SK-N-SH (cell line): ENCODE results near the gene DEFB119. TPM values are rescaled to one million over a fixed set of nuclear protein-coding genes. Genes with fewer than 3 reads are reported as not detected.

Experiments used
- CTCF ChIA-PET: fragments of 300-600, 350-600 bp; formaldehyde crosslinking; extraction: SDS; loops from one replicate; lab custom pipeline; 2021; lab: Yijun Ruan, JAX
- POLR2A ChIA-PET: fragments of 350-600 bp; sonication (Branson Sonifier 250); formaldehyde crosslinking; extraction: SDS; loops from one replicate; lab custom pipeline; 2020; ENCODE audit warnings: antibody characterized with exemption, inconsistent platforms; lab: Yijun Ruan, JAX
- DNase-seq: peaks from one replicate; pipeline ENCODE4 v3.0.0; 2012
- H2AFZ ChIP-seq: fragments of 200-600 bp; sonication (generic); 2 replicates; pipeline ENCODE4 v1.8.1; 2016; ENCODE audit warnings: antibody characterized with exemption, mild to moderate bottlenecking, low read depth
- H3F3A ChIP-seq: fragments of 200-600 bp; sonication (generic); replicated peaks from 2 replicates; pipeline ENCODE3; 2016; ENCODE audit warnings: antibody characterized with exemption, mild to moderate bottlenecking; ENCODE audit not compliant: insufficient read depth
- H3K27ac ChIP-seq, 2 experiments: fragments of 200-500 bp in 1 of 2; fragments of 200-600 bp in 1 of 2; sonication (Bioruptor generic) in 1 of 2; sonication (generic), shearing (Covaris generic) in 1 of 2; 2 replicates each; pipeline versions ENCODE4 v1.5.1 to v1.6.1; 2014 to 2016; ENCODE audit warnings: low read depth in 2 of 2, inconsistent platforms in 1 of 2, low read length in 1 of 2, mild to moderate bottlenecking in 1 of 2, mixed read lengths in 1 of 2
- H3K27me3 ChIP-seq: fragments of 200-600 bp; sonication (generic), shearing (Covaris generic); 2 replicates; pipeline ENCODE4 v1.6.1; 2016; ENCODE audit warnings: mixed run types; ENCODE audit not compliant: insufficient read depth
- H3K36me3 ChIP-seq, 2 experiments: fragments of 200-500 bp in 1 of 2; fragments of 200-600 bp in 1 of 2; sonication (Bioruptor generic) in 1 of 2; sonication (generic) in 1 of 2; replicated peaks in 1 of 2; 2 replicates each; pipeline versions ENCODE3 to v1.5.1; 2014 to 2016; ENCODE audit warnings: low read length in 1 of 2, mild to moderate bottlenecking in 1 of 2; ENCODE audit not compliant: insufficient read depth in 2 of 2, control insufficient read depth in 1 of 2
- H3K4me1 ChIP-seq, 2 experiments: fragments of 200-500 bp in 1 of 2; fragments of 200-600 bp in 1 of 2; sonication (Bioruptor generic) in 1 of 2; sonication (generic), shearing (Covaris generic) in 1 of 2; 2 replicates each; pipeline versions ENCODE4 v1.5.1 to v1.6.1; 2014 to 2016; ENCODE audit warnings: low read depth in 1 of 2, low read length in 1 of 2, mixed run types in 1 of 2; ENCODE audit not compliant: insufficient read depth in 2 of 2, control insufficient read depth in 1 of 2
- H3K4me2 ChIP-seq: fragments of 200-600 bp; sonication (generic), shearing (Covaris generic); 2 replicates; pipeline ENCODE4 v1.6.1; 2017; ENCODE audit warnings: mixed run types
- H3K4me3 ChIP-seq, 2 experiments: fragments of 200-500 bp in 1 of 2; fragments of 200-600 bp in 1 of 2; sonication (Bioruptor generic) in 1 of 2; sonication (generic), shearing (Covaris generic) in 1 of 2; 2 replicates each; pipeline versions ENCODE4 v1.5.1 to v1.8.1; 2014 to 2016; ENCODE audit warnings: low read depth in 2 of 2, inconsistent platforms in 1 of 2, low read length in 1 of 2, mild to moderate bottlenecking in 1 of 2, mixed read lengths in 1 of 2, moderate library complexity in 1 of 2
- H3K79me2 ChIP-seq: fragments of 200-600 bp; sonication (generic); 2 replicates; pipeline ENCODE4 v1.8.1; 2017; ENCODE audit warnings: mild to moderate bottlenecking; ENCODE audit not compliant: insufficient read depth
- H3K9ac ChIP-seq: fragments of 200-600 bp; sonication (generic); 2 replicates; pipeline ENCODE4 v1.6.1; 2017; ENCODE audit warnings: mixed run types
- H3K9me2 ChIP-seq: fragments of 200-600 bp; sonication (generic); 2 replicates; pipeline ENCODE4 v1.6.1; 2017; ENCODE audit warnings: mixed run types
- H3K9me3 ChIP-seq: fragments of 200-600 bp; sonication (generic); 2 replicates; pipeline ENCODE4 v1.6.1; 2017; ENCODE audit warnings: mixed run types, mild to moderate bottlenecking, moderate library complexity
- H4K20me1 ChIP-seq: fragments of 200-600 bp; sonication (generic); 2 replicates; pipeline ENCODE4 v1.6.1; 2017; ENCODE audit warnings: mild to moderate bottlenecking, mixed run types; ENCODE audit not compliant: insufficient read depth
- ELF1 ChIP-seq: IDR thresholded peaks from 2 replicates; pipeline ENCODE4 v1.4.0; 2012
- FOSL2 ChIP-seq: IDR thresholded peaks from 2 replicates; pipeline ENCODE4 v1.4.0; 2012; ENCODE audit warnings: low read depth, mild to moderate bottlenecking, moderate library complexity, borderline replicate concordance
- GATA2 ChIP-seq: sonication (generic); formaldehyde crosslinking; IDR thresholded peaks from 2 replicates; pipeline ENCODE4 v1.5.0; 2020; ENCODE audit warnings: mild to moderate bottlenecking, missing genetic modification reagents
- JUND ChIP-seq: IDR thresholded peaks from 2 replicates; pipeline ENCODE4 v1.4.0; 2012
- MEF2A ChIP-seq: IDR thresholded peaks from 2 replicates; pipeline ENCODE4 v1.4.0; 2012; ENCODE audit warnings: low read depth, borderline replicate concordance
- MXI1 ChIP-seq: IDR thresholded peaks from 2 replicates; pipeline ENCODE4 v1.6.1; 2012; ENCODE audit warnings: mild to moderate bottlenecking, low read depth, low read length, improper control_type of control experiment
- REST ChIP-seq: IDR thresholded peaks from 2 replicates; pipeline ENCODE4 v1.6.1; 2012; ENCODE audit warnings: mild to moderate bottlenecking, low read depth, low read length, moderate library complexity
- TEAD4 ChIP-seq: IDR thresholded peaks from 2 replicates; pipeline ENCODE4 v1.4.0; 2012; ENCODE audit warnings: mild to moderate bottlenecking, borderline replicate concordance; ENCODE audit not compliant: insufficient read depth
- USF2 ChIP-seq: fragments of 150-350 bp; IDR thresholded peaks from 2 replicates; pipeline ENCODE4 v1.6.1; 2017; ENCODE audit warnings: antibody characterized with exemption, low read length, low read depth, borderline replicate concordance
- WGBS: methylation state at CpG from one replicate; pipeline ENCODE4 v1.1.6; 2017; ENCODE audit warnings: low lambda C conversion rate; 5-methylcytosine and 5-hydroxymethylcytosine counted together
- polyA plus RNA-seq, 3 experiments: library from polyadenylated mRNA; depleted of rRNA; stranded (reverse); fragments of >200 nt; gene quantifications; 2 replicates each; pipeline ENCODE4 v1.2.3, GENCODE V29; 2012
- TF ChIP-seq, protein P1 (sequence below): fragments of 150-350 bp; IDR thresholded peaks from 2 replicates; pipeline ENCODE4 v1.6.1; 2016; ENCODE audit warnings: mild to moderate bottlenecking, low read depth, low read length
- TF ChIP-seq, protein P2 (sequence below): IDR thresholded peaks from 2 replicates; pipeline ENCODE4 v1.4.0; 2012; ENCODE audit warnings: low read depth, borderline replicate concordance
- TF ChIP-seq, protein P3 (sequence below): fragments of 200-600 bp; sonication (generic); IDR thresholded peaks from 2 replicates; pipeline ENCODE4 v1.6.1; 2017; ENCODE audit warnings: antibody characterized with exemption, mild to moderate bottlenecking, moderate library complexity
- TF ChIP-seq, protein P4 (sequence below): IDR thresholded peaks from 2 replicates; pipeline ENCODE4; 2012

DEFB119 gene
- polyA plus RNA-seq, 1 of the 3 experiments (the other 2 are of a cell fraction) = not detected

- TF ChIP-seq, protein P1, sequence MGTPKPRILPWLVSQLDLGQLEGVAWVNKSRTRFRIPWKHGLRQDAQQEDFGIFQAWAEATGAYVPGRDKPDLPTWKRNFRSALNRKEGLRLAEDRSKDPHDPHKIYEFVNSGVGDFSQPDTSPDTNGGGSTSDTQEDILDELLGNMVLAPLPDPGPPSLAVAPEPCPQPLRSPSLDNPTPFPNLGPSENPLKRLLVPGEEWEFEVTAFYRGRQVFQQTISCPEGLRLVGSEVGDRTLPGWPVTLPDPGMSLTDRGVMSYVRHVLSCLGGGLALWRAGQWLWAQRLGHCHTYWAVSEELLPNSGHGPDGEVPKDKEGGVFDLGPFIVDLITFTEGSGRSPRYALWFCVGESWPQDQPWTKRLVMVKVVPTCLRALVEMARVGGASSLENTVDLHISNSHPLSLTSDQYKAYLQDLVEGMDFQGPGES = no peak
- TF ChIP-seq FOSL2 = no peak
- TF ChIP-seq, all 33 proteins: peak for 0
These were observed 25.3 kb upstream of the DEFB119 start (continued) for GRCh38 chr20:31415653-31416052.

DNA sequence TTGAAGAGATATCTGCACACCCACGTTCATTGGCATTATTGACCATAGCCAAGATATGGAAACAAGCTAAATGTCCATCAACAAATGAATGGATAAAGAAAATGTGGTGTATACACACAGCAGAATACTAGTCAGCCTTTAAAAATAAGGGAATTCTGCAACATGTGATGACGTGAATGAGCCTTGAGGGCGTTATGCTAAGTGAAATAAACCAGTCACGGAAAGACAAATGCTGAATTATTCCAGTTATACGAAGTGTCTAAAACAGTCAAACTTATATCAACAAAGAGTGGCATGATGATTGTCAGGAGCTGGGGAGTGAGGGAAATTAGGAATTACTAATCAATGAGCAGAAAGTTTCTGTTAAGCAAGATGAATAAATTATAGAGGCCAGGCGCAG is 24.0 kb upstream of the DEFB119 start:
- H3K9me3 ChIP-seq = no peaks in the 10 kb centered on the region
- H2AFZ ChIP-seq = no peak overlapping the region
- H4K20me1 ChIP-seq = no peaks in the 10 kb centered on the region
- no peak overlapping the region for H3K4me3 ChIP-seq
- no peak overlapping the region for H3K9ac ChIP-seq
- H3K36me3 ChIP-seq = no peaks in the 10 kb centered on the region
- TF ChIP-seq USF2 (no peak), ELF1 (no peak), MXI1 (no peak), MEF2A (no peak), JUND (no peak), GATA2 (CRISPR knock-in tag) (no peak), REST (no peak), TEAD4 (no peak)
- TF ChIP-seq, protein P2, sequence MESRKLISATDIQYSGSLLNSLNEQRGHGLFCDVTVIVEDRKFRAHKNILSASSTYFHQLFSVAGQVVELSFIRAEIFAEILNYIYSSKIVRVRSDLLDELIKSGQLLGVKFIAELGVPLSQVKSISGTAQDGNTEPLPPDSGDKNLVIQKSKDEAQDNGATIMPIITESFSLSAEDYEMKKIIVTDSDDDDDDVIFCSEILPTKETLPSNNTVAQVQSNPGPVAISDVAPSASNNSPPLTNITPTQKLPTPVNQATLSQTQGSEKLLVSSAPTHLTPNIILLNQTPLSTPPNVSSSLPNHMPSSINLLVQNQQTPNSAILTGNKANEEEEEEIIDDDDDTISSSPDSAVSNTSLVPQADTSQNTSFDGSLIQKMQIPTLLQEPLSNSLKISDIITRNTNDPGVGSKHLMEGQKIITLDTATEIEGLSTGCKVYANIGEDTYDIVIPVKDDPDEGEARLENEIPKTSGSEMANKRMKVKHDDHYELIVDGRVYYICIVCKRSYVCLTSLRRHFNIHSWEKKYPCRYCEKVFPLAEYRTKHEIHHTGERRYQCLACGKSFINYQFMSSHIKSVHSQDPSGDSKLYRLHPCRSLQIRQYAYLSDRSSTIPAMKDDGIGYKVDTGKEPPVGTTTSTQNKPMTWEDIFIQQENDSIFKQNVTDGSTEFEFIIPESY = no peak
- TF ChIP-seq, protein P3, sequence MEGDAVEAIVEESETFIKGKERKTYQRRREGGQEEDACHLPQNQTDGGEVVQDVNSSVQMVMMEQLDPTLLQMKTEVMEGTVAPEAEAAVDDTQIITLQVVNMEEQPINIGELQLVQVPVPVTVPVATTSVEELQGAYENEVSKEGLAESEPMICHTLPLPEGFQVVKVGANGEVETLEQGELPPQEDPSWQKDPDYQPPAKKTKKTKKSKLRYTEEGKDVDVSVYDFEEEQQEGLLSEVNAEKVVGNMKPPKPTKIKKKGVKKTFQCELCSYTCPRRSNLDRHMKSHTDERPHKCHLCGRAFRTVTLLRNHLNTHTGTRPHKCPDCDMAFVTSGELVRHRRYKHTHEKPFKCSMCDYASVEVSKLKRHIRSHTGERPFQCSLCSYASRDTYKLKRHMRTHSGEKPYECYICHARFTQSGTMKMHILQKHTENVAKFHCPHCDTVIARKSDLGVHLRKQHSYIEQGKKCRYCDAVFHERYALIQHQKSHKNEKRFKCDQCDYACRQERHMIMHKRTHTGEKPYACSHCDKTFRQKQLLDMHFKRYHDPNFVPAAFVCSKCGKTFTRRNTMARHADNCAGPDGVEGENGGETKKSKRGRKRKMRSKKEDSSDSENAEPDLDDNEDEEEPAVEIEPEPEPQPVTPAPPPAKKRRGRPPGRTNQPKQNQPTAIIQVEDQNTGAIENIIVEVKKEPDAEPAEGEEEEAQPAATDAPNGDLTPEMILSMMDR = no peak
- TF ChIP-seq, protein P4, sequence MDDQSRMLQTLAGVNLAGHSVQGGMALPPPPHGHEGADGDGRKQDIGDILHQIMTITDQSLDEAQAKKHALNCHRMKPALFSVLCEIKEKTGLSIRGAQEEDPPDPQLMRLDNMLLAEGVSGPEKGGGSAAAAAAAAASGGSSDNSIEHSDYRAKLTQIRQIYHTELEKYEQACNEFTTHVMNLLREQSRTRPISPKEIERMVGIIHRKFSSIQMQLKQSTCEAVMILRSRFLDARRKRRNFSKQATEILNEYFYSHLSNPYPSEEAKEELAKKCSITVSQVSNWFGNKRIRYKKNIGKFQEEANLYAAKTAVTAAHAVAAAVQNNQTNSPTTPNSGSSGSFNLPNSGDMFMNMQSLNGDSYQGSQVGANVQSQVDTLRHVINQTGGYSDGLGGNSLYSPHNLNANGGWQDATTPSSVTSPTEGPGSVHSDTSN = no peak
- peaks cover 24% of the 10 kb centered on the region; the same call in 1 of the 2 replicates for H3K27me3 ChIP-seq
- no peak overlapping the region for H3K4me2 ChIP-seq
- 2% methylated on average over 6 of the region's 6 CpGs for WGBS
- no peaks in the 10 kb centered on the region for H3K9me2 ChIP-seq
- H3K27ac ChIP-seq = no peak overlapping the region
- no peaks in the 10 kb centered on the region for H3K4me1 ChIP-seq
- H3K79me2 ChIP-seq = no peaks in the 10 kb centered on the region
- DNase-seq = no peak
- no peaks in the 10 kb centered on the region for H3F3A ChIP-seq
- ChIA-PET POLR2A (no interaction called here), CTCF (interaction anchor here (1.0 to 3.1 kb wide), 3 partner anchors 25 to 89 kb away, joined by 3 to 19 read pairs (median 3); no protein-coding TSS in a partner anchor)
